BE2C (cell line): ENCODE results near the gene TMEM33.

Experiments used
- DNase-seq: peaks from one replicate; pipeline ENCODE4 v3.0.0-alpha.2; 2020
- H3K27me3 ChIP-seq: fragments of 250-450 bp; sonication (Bioruptor Pico); 2 replicates; pipeline ENCODE4 v1.5.1; 2020; ENCODE audit warnings: mild to moderate bottlenecking
- H3K36me3 ChIP-seq: fragments of 250-450 bp; sonication (Bioruptor Pico); 2 replicates; pipeline ENCODE4 v1.5.1; 2020; ENCODE audit warnings: mild to moderate bottlenecking
- H3K4me1 ChIP-seq: fragments of 250-450 bp; sonication (Bioruptor Pico); 2 replicates; pipeline ENCODE4 v1.5.1; 2020
- H3K4me3 ChIP-seq: 2 replicates; pipeline ENCODE4 v1.5.1; 2011; ENCODE audit warnings: low read depth, low read length
- H3K9me3 ChIP-seq: fragments of 250-450 bp; sonication (Bioruptor Pico); 2 replicates; pipeline ENCODE4 v1.5.1; 2020
- CTCF ChIP-seq: IDR thresholded peaks from 2 replicates; pipeline ENCODE4 v1.5.1; 2012; ENCODE audit warnings: mild to moderate bottlenecking, low read depth, low read length

TMEM33 gene

GRCh38 chr4:41969671-41970070 is 34.4 kb downstream of the TMEM33 start:
- Histone ChIP-seq H3K4me1 (no peaks in the 10 kb centered on the region), H3K36me3 (no peaks in the 10 kb centered on the region), H3K4me3 (no peak overlapping the region), H3K9me3 (no peaks in the 10 kb centered on the region; the same call in 1 of the 2 replicates), H3K27me3 (no peaks in the 10 kb centered on the region)
- no peak for TF ChIP-seq CTCF
- no peak for DNase-seq

- no peaks in the 10 kb centered on the region for H3K36me3 ChIP-seq
- TF ChIP-seq CTCF: no peak
- no peaks in the 10 kb centered on the region for H3K9me3 ChIP-seq
- H3K27me3 ChIP-seq: no peaks in the 10 kb centered on the region
- H3K4me1 ChIP-seq: no peaks in the 10 kb centered on the region
- H3K4me3 ChIP-seq: no peak overlapping the region
- DNase-seq: no peak
These were observed 40.1 kb downstream of the TMEM33 start for GRCh38 chr4:41975341-41975740.

GRCh38 chr4:41976775-41977516 is 41.7 kb downstream of the TMEM33 start:
- TF ChIP-seq CTCF: no peak
- no peaks in the 10 kb centered on the region for H3K36me3 ChIP-seq
- DNase-seq: no peak
- no peaks in the 10 kb centered on the region for H3K9me3 ChIP-seq
- H3K27me3 ChIP-seq: no peaks in the 10 kb centered on the region
- H3K4me3 ChIP-seq: no peak overlapping the region
- H3K4me1 ChIP-seq: no peaks in the 10 kb centered on the region

- DNase-seq: no peak
- TF ChIP-seq CTCF: no peak
- Histone ChIP-seq H3K27me3 (no peaks in the 10 kb centered on the region), H3K36me3 (no peaks in the 10 kb centered on the region), H3K4me1 (no peaks in the 10 kb centered on the region), H3K4me3 (no peak overlapping the region), H3K9me3 (no peaks in the 10 kb centered on the region)
These were observed 42.5 kb downstream of the TMEM33 start for GRCh38 chr4:41977709-41978108.

- Histone ChIP-seq H3K27me3 (no peaks in the 10 kb centered on the region), H3K4me1 (no peaks in the 10 kb centered on the region), H3K4me3 (no peak within 1 kb of the TSS), H3K9me3 (no peaks in the 10 kb centered on the region), H3K36me3 (no peaks in the 10 kb centered on the region)
- no peak for DNase-seq
- TF ChIP-seq CTCF: no peak
These were observed 46.2 kb downstream of the TMEM33 start, which contains the start of gene DCAF4L1 for GRCh38 chr4:41981456-41981855. DCAF4L1 (plus strand) TSS chr4:41981756; CDS start chr4:41981793, 37 bp downstream.

- TF ChIP-seq CTCF: no peak
These were observed 47.5 kb downstream of the TMEM33 start for GRCh38 chr4:41982716-41983115.

More at GRCh38 chr4:41982716-41983115, 47.5 kb downstream of the TMEM33 start:
- Histone ChIP-seq H3K4me1 (no peaks in the 10 kb centered on the region), H3K27me3 (no peaks in the 10 kb centered on the region), H3K36me3 (no peaks in the 10 kb centered on the region), H3K9me3 (no peaks in the 10 kb centered on the region), H3K4me3 (no peak overlapping the region)
- no peak for DNase-seq
